ENCODE results near the gene TSPAN2. TPM values are rescaled to one million over a fixed set of nuclear protein-coding genes. Genes with fewer than 3 reads are reported as not detected.

The TSPAN2 gene
- total and polyA plus RNA-seq, 2 of the 4 experiments (the other 2 are of a cell fraction) = 0.18 to 0.60 TPM

- Histone ChIP-seq H2BK20ac (ENCODE audit: low read depth, low read length) (no peak overlapping the region), H2AFZ (replicated peaks; ENCODE audit: low read length, poor library complexity) (peak overlapping the region; percentile 44), H3K4me3 (ENCODE audit: insufficient read depth, low read depth, low read length) (no peak overlapping the region), H3K14ac (replicated peaks; ENCODE audit: low read depth, low read length) (no peak overlapping the region), H3K9me3 (ENCODE audit: control insufficient read depth, insufficient read depth, low read length) (no peaks in the 10 kb centered on the region), H3K9me1 (ENCODE audit: insufficient read depth, low read length) (no peaks in the 10 kb centered on the region), H3K27me3 (ENCODE audit: control insufficient read depth, insufficient read depth, low read length) (no peaks in the 10 kb centered on the region; the same call in none of the 2 replicates), H2BK15ac (ENCODE audit: low read depth, low read length) (no peak overlapping the region), H2AK5ac (ENCODE audit: low read depth, low read length) (no peak overlapping the region), H2BK120ac (ENCODE audit: low read depth, low read length) (no peak overlapping the region), H4K8ac (ENCODE audit: low read depth in 2 of 2, low read length in 2 of 2) (no peak overlapping the region; a peak in 1 of 4 replicates), H3K79me1 (ENCODE audit: low read depth in 1 of 2, low read length in 2 of 2) (no peaks in the 10 kb centered on the region), H3K18ac (ENCODE audit: low read depth, low read length) (no peak overlapping the region), H3K36me3 (ENCODE audit: control insufficient read depth, insufficient read depth, low read length) (no peaks in the 10 kb centered on the region), H3K4me2 (ENCODE audit: low read depth, low read length) (no peak overlapping the region), H2AK9ac (replicated peaks; ENCODE audit: low read depth, low read length, poor library complexity) (no peak overlapping the region), H3K9ac (ENCODE audit: low read depth, low read length) (no peak overlapping the region), H3K56ac (ENCODE audit: extremely low read depth, insufficient read depth, low read length) (no peak overlapping the region), H3K27ac (ENCODE audit: insufficient read depth, low read length) (no peak overlapping the region), H2BK5ac (ENCODE audit: low read depth, low read length, poor library complexity, severe bottlenecking) (no peak overlapping the region), H3K23ac (ENCODE audit: low read depth, low read length) (no peak overlapping the region), H3K4ac (ENCODE audit: low read depth, low read length) (no peak overlapping the region), H4K5ac (ENCODE audit: low read depth, low read length) (no peak overlapping the region), H4K20me1 (ENCODE audit: insufficient read depth, low read length) (no peaks in the 10 kb centered on the region), H3K4me1 (ENCODE audit: control insufficient read depth, insufficient read depth, low read length) (no peaks in the 10 kb centered on the region), H4K91ac (ENCODE audit: insufficient read depth, low read depth, low read length) (no peak overlapping the region)
- DNase-seq = peak; percentile 1
- no TSS peak for BruUV-seq (replicated peaks)
- TF ChIP-seq RFX5 (IDR thresholded peaks at IDR 0.05; ENCODE audit: low read depth, low read length) (no peak), POLR2A (IDR thresholded peaks at IDR 0.05; ENCODE audit: low read depth, low read length) (no peak), CHD1 (IDR thresholded peaks at IDR 0.05; ENCODE audit: low read depth, low read length) (no peak), MAZ (IDR thresholded peaks at IDR 0.05; ENCODE audit: borderline replicate concordance, low read depth, low read length) (no peak), MXI1 (IDR thresholded peaks at IDR 0.05; ENCODE audit: borderline replicate concordance, low read depth, low read length) (no peak), SMC3 (IDR thresholded peaks at IDR 0.05; ENCODE audit: low read depth, low read length) (no peak), CEBPB (IDR thresholded peaks at IDR 0.05; ENCODE audit: low read depth, low read length) (no peak), MAFK (IDR thresholded peaks at IDR 0.05; ENCODE audit: low read depth, low read length) (no peak), NFE2L2 (IDR thresholded peaks at IDR 0.05; ENCODE audit: low read depth, low read length) (no peak), FOS (IDR thresholded peaks at IDR 0.05; ENCODE audit: low read depth, low read length) (no peak), RCOR1 (IDR thresholded peaks at IDR 0.05; ENCODE audit: insufficient replicate concordance, low read length) (no peak), BHLHE40 (IDR thresholded peaks at IDR 0.05; ENCODE audit: low read depth, low read length) (no peak), RAD21 (IDR thresholded peaks at IDR 0.05; ENCODE audit: low read length) (no peak)
- TF ChIP-seq, protein P1, sequence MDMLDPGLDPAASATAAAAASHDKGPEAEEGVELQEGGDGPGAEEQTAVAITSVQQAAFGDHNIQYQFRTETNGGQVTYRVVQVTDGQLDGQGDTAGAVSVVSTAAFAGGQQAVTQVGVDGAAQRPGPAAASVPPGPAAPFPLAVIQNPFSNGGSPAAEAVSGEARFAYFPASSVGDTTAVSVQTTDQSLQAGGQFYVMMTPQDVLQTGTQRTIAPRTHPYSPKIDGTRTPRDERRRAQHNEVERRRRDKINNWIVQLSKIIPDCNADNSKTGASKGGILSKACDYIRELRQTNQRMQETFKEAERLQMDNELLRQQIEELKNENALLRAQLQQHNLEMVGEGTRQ (IDR thresholded peaks at IDR 0.05; ENCODE audit: low read depth, low read length) = no peak
- TF ChIP-seq, protein P2, sequence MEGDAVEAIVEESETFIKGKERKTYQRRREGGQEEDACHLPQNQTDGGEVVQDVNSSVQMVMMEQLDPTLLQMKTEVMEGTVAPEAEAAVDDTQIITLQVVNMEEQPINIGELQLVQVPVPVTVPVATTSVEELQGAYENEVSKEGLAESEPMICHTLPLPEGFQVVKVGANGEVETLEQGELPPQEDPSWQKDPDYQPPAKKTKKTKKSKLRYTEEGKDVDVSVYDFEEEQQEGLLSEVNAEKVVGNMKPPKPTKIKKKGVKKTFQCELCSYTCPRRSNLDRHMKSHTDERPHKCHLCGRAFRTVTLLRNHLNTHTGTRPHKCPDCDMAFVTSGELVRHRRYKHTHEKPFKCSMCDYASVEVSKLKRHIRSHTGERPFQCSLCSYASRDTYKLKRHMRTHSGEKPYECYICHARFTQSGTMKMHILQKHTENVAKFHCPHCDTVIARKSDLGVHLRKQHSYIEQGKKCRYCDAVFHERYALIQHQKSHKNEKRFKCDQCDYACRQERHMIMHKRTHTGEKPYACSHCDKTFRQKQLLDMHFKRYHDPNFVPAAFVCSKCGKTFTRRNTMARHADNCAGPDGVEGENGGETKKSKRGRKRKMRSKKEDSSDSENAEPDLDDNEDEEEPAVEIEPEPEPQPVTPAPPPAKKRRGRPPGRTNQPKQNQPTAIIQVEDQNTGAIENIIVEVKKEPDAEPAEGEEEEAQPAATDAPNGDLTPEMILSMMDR (conservative IDR thresholded peaks at IDR 0.05; ENCODE audit: low read depth, low read length) = no peak
- TF ChIP-seq, protein P3, sequence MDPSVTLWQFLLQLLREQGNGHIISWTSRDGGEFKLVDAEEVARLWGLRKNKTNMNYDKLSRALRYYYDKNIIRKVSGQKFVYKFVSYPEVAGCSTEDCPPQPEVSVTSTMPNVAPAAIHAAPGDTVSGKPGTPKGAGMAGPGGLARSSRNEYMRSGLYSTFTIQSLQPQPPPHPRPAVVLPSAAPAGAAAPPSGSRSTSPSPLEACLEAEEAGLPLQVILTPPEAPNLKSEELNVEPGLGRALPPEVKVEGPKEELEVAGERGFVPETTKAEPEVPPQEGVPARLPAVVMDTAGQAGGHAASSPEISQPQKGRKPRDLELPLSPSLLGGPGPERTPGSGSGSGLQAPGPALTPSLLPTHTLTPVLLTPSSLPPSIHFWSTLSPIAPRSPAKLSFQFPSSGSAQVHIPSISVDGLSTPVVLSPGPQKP (IDR thresholded peaks at IDR 0.05; ENCODE audit: borderline replicate concordance, low read depth, low read length) = no peak
- 37% methylated on average over 4 of the region's 9 CpGs; no CpG with 5 or more reads in 1 of the 2 experiments for WGBS, 2 experiments (ENCODE audit: extremely low coverage in 2 of 2, insufficient read length in 1 of 2)
- ATAC-seq (ENCODE audit: low read depth) = peak; percentile 12; the same call in 1 of the 2 replicates
- CTCF ChIA-PET = interaction anchor here (0.7 kb wide), 1 partner anchor 107 kb away, joined by 3 read pairs; no protein-coding TSS in a partner anchor
- in situ Hi-C loops (cut with MboI; ENCODE audit: low sequenced_read_pairs) (no loop called here), dilution Hi-C loops (cut with HindIII; ENCODE audit: low sequenced_read_pairs, unreplicated experiment) (no loop called here), intact Hi-C loops (cut with micrococcal nuclease) (no loop called here)
- POLR2A ChIA-PET (ENCODE audit: unreplicated experiment) = no interaction called here
These were observed 4.3 kb downstream of the TSPAN2 start for GRCh38 chr1:115084902-115085511.

All from IMR-90 (cell line).